Measurements from ENCODE around the gene MEIS1.

The MEIS1 gene

GRCh38 chr2:66463206-66463755 is 28.4 kb downstream of the MEIS1 start:
- Histone ChIP-seq H3K79me1 (ENCODE audit: low read length) (no peaks in the 10 kb centered on the region), H3K4me2 (ENCODE audit: low read length) (no peak overlapping the region), H2AK5ac (ENCODE audit: low read length) (no peak overlapping the region), H4K8ac (ENCODE audit: low read depth, low read length) (no peak overlapping the region), H3K36me3 (ENCODE audit: control insufficient read depth in 1 of 2, insufficient read depth in 2 of 2, low read length in 2 of 2) (peaks cover 3 to 23% of the 10 kb centered on the region in 2 experiments), H3K18ac (ENCODE audit: low read length) (no peak overlapping the region), H3K27ac (ENCODE audit: low read depth, low read length) (no peak overlapping the region), H2AFZ (ENCODE audit: insufficient read depth, low read length, poor library complexity) (no peak overlapping the region), H2BK12ac (ENCODE audit: low read length) (no peak overlapping the region), H3K4me3 (ENCODE audit: low read depth, low read length) (no peak overlapping the region), H3K79me2 (ENCODE audit: control insufficient read depth, insufficient read depth, low read length, poor library complexity) (no peaks in the 10 kb centered on the region), H3K9me3 (ENCODE audit: insufficient read depth, low read depth, low read length) (no peaks in the 10 kb centered on the region), H3K14ac (ENCODE audit: low read length) (no peak overlapping the region), H2BK5ac (ENCODE audit: low read depth, low read length, poor library complexity) (no peak overlapping the region), H3K9ac (ENCODE audit: low read length) (no peak overlapping the region), H3K4me1 (ENCODE audit: control insufficient read depth in 1 of 2, insufficient read depth in 2 of 2, low read length in 2 of 2) (no peaks in the 10 kb centered on the region), H2BK120ac (ENCODE audit: insufficient read depth, low read length, poor library complexity) (no peak overlapping the region), H4K91ac (ENCODE audit: low read depth, low read length) (no peak overlapping the region), H4K12ac (ENCODE audit: low read depth, low read length) (no peak overlapping the region), H3K4ac (ENCODE audit: low read depth, low read length) (no peak overlapping the region), H3K27me3 (ENCODE audit: insufficient read depth, low read length) (no peaks in the 10 kb centered on the region), H3K23ac (ENCODE audit: low read length) (no peak overlapping the region)
- no CpG with 5 or more reads among the region's 3 CpGs for WGBS (ENCODE audit: extremely low coverage, insufficient coverage, insufficient read length)
- DNase-seq = peak in 1 of 2 donors; percentile 9

- Histone ChIP-seq H3K4ac (ENCODE audit: low read depth, low read length) (no peak overlapping the region), H4K91ac (ENCODE audit: low read depth, low read length) (no peak overlapping the region), H4K12ac (ENCODE audit: low read depth, low read length) (no peak overlapping the region), H3K23ac (ENCODE audit: low read length) (no peak overlapping the region), H3K18ac (ENCODE audit: low read length) (no peak overlapping the region), H4K8ac (ENCODE audit: low read depth, low read length) (no peak overlapping the region), H3K36me3 (ENCODE audit: control insufficient read depth in 1 of 2, insufficient read depth in 2 of 2, low read length in 2 of 2) (peaks cover 5 to 22% of the 10 kb centered on the region in 2 experiments), H3K27me3 (ENCODE audit: insufficient read depth, low read length) (no peaks in the 10 kb centered on the region), H2BK12ac (ENCODE audit: low read length) (no peak overlapping the region), H3K4me3 (ENCODE audit: low read depth, low read length) (no peak overlapping the region), H2AK5ac (ENCODE audit: low read length) (no peak overlapping the region), H3K27ac (ENCODE audit: low read depth, low read length) (no peak overlapping the region), H3K79me2 (ENCODE audit: control insufficient read depth, insufficient read depth, low read length, poor library complexity) (no peaks in the 10 kb centered on the region), H2BK120ac (ENCODE audit: insufficient read depth, low read length, poor library complexity) (no peak overlapping the region), H2BK5ac (ENCODE audit: low read depth, low read length, poor library complexity) (no peak overlapping the region), H3K14ac (ENCODE audit: low read length) (no peak overlapping the region), H3K4me1 (ENCODE audit: control insufficient read depth in 1 of 2, insufficient read depth in 2 of 2, low read length in 2 of 2) (peaks cover 0 to 5% of the 10 kb centered on the region in 2 experiments), H3K4me2 (ENCODE audit: low read length) (no peak overlapping the region), H2AFZ (ENCODE audit: insufficient read depth, low read length, poor library complexity) (no peak overlapping the region), H3K9me3 (ENCODE audit: insufficient read depth, low read depth, low read length) (no peaks in the 10 kb centered on the region), H3K79me1 (ENCODE audit: low read length) (no peaks in the 10 kb centered on the region), H3K9ac (ENCODE audit: low read length) (no peak overlapping the region)
- WGBS (ENCODE audit: extremely low coverage, insufficient coverage, insufficient read length) = no CpG with 5 or more reads among the region's 4 CpGs
- DNase-seq = no peak
Observed at GRCh38 chr2:66464930-66465637, 30.2 kb downstream of the MEIS1 start.

GRCh38 chr2:66466433-66466832 is 31.5 kb downstream of the MEIS1 start:
- H3K23ac ChIP-seq (ENCODE audit: low read length) = no peak overlapping the region
- H4K8ac ChIP-seq (ENCODE audit: low read depth, low read length) = no peak overlapping the region
- no peak overlapping the region for H3K4ac ChIP-seq (ENCODE audit: low read depth, low read length)
- no peak overlapping the region for H4K12ac ChIP-seq (ENCODE audit: low read depth, low read length)
- H3K79me2 ChIP-seq (ENCODE audit: control insufficient read depth, insufficient read depth, low read length, poor library complexity) = no peaks in the 10 kb centered on the region
- H3K27me3 ChIP-seq (ENCODE audit: insufficient read depth, low read length) = no peaks in the 10 kb centered on the region
- H4K91ac ChIP-seq (ENCODE audit: low read depth, low read length) = no peak overlapping the region
- WGBS (ENCODE audit: extremely low coverage, insufficient coverage, insufficient read length) = no CpG with 5 or more reads among the region's 2 CpGs
- no peak overlapping the region for H3K14ac ChIP-seq (ENCODE audit: low read length)
- H2BK12ac ChIP-seq (ENCODE audit: low read length) = no peak overlapping the region
- no peak overlapping the region for H3K4me3 ChIP-seq (ENCODE audit: low read depth, low read length)
- no peak for DNase-seq
- no peak overlapping the region for H2AFZ ChIP-seq (ENCODE audit: insufficient read depth, low read length, poor library complexity)
- no peak overlapping the region for H3K4me2 ChIP-seq (ENCODE audit: low read length)
- H3K9ac ChIP-seq (ENCODE audit: low read length) = no peak overlapping the region
- H3K9me3 ChIP-seq (ENCODE audit: insufficient read depth, low read depth, low read length) = no peaks in the 10 kb centered on the region
- H3K18ac ChIP-seq (ENCODE audit: low read length) = no peak overlapping the region
- no peak overlapping the region for H2BK120ac ChIP-seq (ENCODE audit: insufficient read depth, low read length, poor library complexity)
- H2BK5ac ChIP-seq (ENCODE audit: low read depth, low read length, poor library complexity) = no peak overlapping the region
- peaks cover 5 to 22% of the 10 kb centered on the region in 2 experiments for H3K36me3 ChIP-seq (ENCODE audit: control insufficient read depth in 1 of 2, insufficient read depth in 2 of 2, low read length in 2 of 2)
- H3K27ac ChIP-seq (ENCODE audit: low read depth, low read length) = no peak overlapping the region
- H2AK5ac ChIP-seq (ENCODE audit: low read length) = no peak overlapping the region
- H3K4me1 ChIP-seq (ENCODE audit: control insufficient read depth in 1 of 2, insufficient read depth in 2 of 2, low read length in 2 of 2) = peaks cover 0 to 5% of the 10 kb centered on the region in 2 experiments
- H3K79me1 ChIP-seq (ENCODE audit: low read length) = no peaks in the 10 kb centered on the region

GRCh38 chr2:66467718-66468117 is 32.8 kb downstream of the MEIS1 start:
- Histone ChIP-seq H4K8ac (ENCODE audit: low read depth, low read length) (no peak overlapping the region), H2BK5ac (ENCODE audit: low read depth, low read length, poor library complexity) (no peak overlapping the region), H3K18ac (ENCODE audit: low read length) (no peak overlapping the region), H3K14ac (ENCODE audit: low read length) (no peak overlapping the region), H3K9ac (ENCODE audit: low read length) (no peak overlapping the region), H3K27me3 (ENCODE audit: insufficient read depth, low read length) (no peaks in the 10 kb centered on the region), H3K4ac (ENCODE audit: low read depth, low read length) (no peak overlapping the region), H3K36me3 (ENCODE audit: control insufficient read depth in 1 of 2, insufficient read depth in 2 of 2, low read length in 2 of 2) (peaks cover 8 to 19% of the 10 kb centered on the region in 2 experiments), H3K9me3 (ENCODE audit: insufficient read depth, low read depth, low read length) (no peaks in the 10 kb centered on the region), H2BK12ac (ENCODE audit: low read length) (no peak overlapping the region), H4K12ac (ENCODE audit: low read depth, low read length) (no peak overlapping the region), H3K4me2 (ENCODE audit: low read length) (no peak overlapping the region), H3K79me2 (ENCODE audit: control insufficient read depth, insufficient read depth, low read length, poor library complexity) (no peaks in the 10 kb centered on the region), H2AFZ (ENCODE audit: insufficient read depth, low read length, poor library complexity) (no peak overlapping the region), H3K27ac (ENCODE audit: low read depth, low read length) (no peak overlapping the region), H2BK120ac (ENCODE audit: insufficient read depth, low read length, poor library complexity) (no peak overlapping the region), H3K4me1 (ENCODE audit: control insufficient read depth in 1 of 2, insufficient read depth in 2 of 2, low read length in 2 of 2) (peaks cover 0 to 5% of the 10 kb centered on the region in 2 experiments), H3K79me1 (ENCODE audit: low read length) (no peaks in the 10 kb centered on the region), H2AK5ac (ENCODE audit: low read length) (no peak overlapping the region), H3K4me3 (ENCODE audit: low read depth, low read length) (no peak overlapping the region), H4K91ac (ENCODE audit: low read depth, low read length) (no peak overlapping the region), H3K23ac (ENCODE audit: low read length) (no peak overlapping the region)
- no peak for DNase-seq
